HG03575 (cell line): ENCODE data around the gene ZC3H7B.

ENCODE experiments used
- ATAC-seq: cut with Tn5 transposase; IDR thresholded peaks from one replicate; pipeline ENCODE4 v1.9.1; 2021; ENCODE audit not compliant: unreplicated experiment, insufficient number of reproducible peaks, low FRiP score; ENCODE audit errors: extremely low read depth

The ZC3H7B gene

GRCh38 chr22:41347066-41347859 is 45.9 kb downstream of the ZC3H7B start:
- ATAC-seq = no peak

- no peak for ATAC-seq
Measured at GRCh38 chr22:41348964-41349484, 47.7 kb downstream of the ZC3H7B start.

- no peak for ATAC-seq
Measured at GRCh38 chr22:41350087-41350486, 48.8 kb downstream of the ZC3H7B start.

GRCh38 chr22:41351011-41351410 is 49.7 kb downstream of the ZC3H7B start:
- no peak for ATAC-seq

GRCh38 chr22:41352058-41352457 is 50.7 kb downstream of the ZC3H7B start:
- no peak for ATAC-seq

GRCh38 chr22:41353862-41354575 is 52.7 kb downstream of the ZC3H7B start:
- ATAC-seq = no peak

GRCh38 chr22:41354979-41355378 is 53.7 kb downstream of the ZC3H7B start:
- no peak for ATAC-seq

GRCh38 chr22:41355895-41356294 is 54.6 kb downstream of the ZC3H7B start:
- no peak for ATAC-seq

GRCh38 chr22:41356430-41357028 is 55.2 kb downstream of the ZC3H7B start:
- ATAC-seq = no peak

- no peak for ATAC-seq
Measured at GRCh38 chr22:41357191-41357590, 55.9 kb downstream of the ZC3H7B start.

GRCh38 chr22:41358927-41359326 is 57.6 kb downstream of the ZC3H7B start:
- ATAC-seq = no peak

GRCh38 chr22:41359376-41359775 is 58.1 kb downstream of the ZC3H7B start:
- ATAC-seq = no peak

- ATAC-seq = no peak
Measured at GRCh38 chr22:41360126-41360525, 58.8 kb downstream of the ZC3H7B start.

GRCh38 chr22:41361716-41362310 is 60.5 kb downstream of the ZC3H7B start:
- ATAC-seq = no peak

- no peak for ATAC-seq
Measured at GRCh38 chr22:41362615-41363014, 61.3 kb downstream of the ZC3H7B start.

GRCh38 chr22:41364233-41364632 is 62.9 kb downstream of the ZC3H7B start:
- ATAC-seq = no peak

GRCh38 chr22:41364955-41365354 is 63.6 kb downstream of the ZC3H7B start:
- no peak for ATAC-seq

GRCh38 chr22:41365425-41365824 is 64.1 kb downstream of the ZC3H7B start:
- ATAC-seq = no peak

GRCh38 chr22:41366323-41367029 is 65.2 kb downstream of the ZC3H7B start:
- ATAC-seq = no peak
